ENCODE results near the gene TMEM221.
A peak's percentile ranks its signal among the peaks of the same experiment; 100 is the strongest.
"Not testable (repeated sequence)": the region's sequence is repeated elsewhere in the genome, so short reads cannot be mapped to it uniquely, and the experiment has no call there.

The TMEM221 gene

DNA sequence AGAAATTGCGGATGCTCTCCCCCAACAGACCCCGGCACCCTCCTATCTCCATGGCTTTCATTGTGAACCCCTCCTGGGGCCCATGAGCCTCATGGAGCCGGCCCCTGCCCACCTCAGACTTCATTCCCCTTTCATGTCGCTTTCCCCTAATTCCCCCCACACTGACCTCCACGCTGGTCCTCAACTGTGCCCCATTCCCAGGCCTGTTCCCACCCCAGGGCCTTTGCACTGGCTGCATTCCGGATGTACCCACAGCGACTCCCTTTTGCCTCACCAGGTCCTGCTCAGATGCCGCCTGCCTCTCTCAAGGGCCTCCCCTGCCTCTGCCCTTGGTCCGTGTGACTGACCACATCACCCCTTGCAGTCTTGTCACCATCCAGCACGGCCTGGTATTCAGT, 35.1 kb upstream of the TMEM221 start:
- DNase-seq (ENCODE audit: low read depth): no peak
- no peak overlapping the region for H3K4me3 ChIP-seq (ENCODE audit: low read depth, low read length)
- TF ChIP-seq, protein P1, sequence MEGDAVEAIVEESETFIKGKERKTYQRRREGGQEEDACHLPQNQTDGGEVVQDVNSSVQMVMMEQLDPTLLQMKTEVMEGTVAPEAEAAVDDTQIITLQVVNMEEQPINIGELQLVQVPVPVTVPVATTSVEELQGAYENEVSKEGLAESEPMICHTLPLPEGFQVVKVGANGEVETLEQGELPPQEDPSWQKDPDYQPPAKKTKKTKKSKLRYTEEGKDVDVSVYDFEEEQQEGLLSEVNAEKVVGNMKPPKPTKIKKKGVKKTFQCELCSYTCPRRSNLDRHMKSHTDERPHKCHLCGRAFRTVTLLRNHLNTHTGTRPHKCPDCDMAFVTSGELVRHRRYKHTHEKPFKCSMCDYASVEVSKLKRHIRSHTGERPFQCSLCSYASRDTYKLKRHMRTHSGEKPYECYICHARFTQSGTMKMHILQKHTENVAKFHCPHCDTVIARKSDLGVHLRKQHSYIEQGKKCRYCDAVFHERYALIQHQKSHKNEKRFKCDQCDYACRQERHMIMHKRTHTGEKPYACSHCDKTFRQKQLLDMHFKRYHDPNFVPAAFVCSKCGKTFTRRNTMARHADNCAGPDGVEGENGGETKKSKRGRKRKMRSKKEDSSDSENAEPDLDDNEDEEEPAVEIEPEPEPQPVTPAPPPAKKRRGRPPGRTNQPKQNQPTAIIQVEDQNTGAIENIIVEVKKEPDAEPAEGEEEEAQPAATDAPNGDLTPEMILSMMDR (conservative IDR thresholded peaks at IDR 0.05; ENCODE audit: low read depth, low read length): no peak

DNA sequence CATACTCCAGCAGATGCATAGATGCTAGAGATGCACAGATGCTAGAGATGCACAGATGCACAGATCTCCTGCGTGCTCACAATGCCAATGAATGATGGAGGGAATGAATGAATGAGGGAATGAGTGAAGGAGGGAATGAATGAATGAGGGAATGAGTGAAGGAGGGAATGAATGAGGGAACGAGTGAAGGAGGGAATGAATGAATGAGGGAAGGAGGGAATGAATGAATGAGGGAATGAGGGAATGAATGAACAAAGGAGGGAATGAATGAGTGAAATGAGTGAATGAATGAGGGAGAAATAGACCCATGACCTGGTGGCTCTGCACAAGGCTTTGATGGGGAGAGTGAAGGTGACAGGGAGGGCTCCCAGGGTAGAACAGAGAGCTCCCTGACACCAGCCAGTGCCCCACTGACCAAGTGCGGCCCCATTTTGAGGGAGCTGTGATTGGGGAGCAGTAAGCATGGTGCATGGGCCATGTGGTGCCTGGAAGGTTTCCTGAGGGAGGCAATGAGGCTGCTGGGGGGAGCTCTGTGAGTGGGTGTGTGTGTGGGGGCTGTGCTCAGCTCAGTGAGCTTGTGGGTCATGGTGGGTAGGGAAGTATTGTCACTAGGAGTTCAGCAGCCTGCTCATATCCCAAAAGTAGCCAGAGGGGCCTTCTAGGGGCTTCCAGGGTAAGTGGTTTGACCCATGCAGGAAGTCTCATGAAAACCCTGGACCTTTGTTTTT, 34.6 kb upstream of the TMEM221 start:
- H3K4me3 ChIP-seq (ENCODE audit: low read depth, low read length): no peak overlapping the region
- no peak for DNase-seq (ENCODE audit: low read depth)
- TF ChIP-seq, protein P1 (conservative IDR thresholded peaks at IDR 0.05; ENCODE audit: low read depth, low read length): no peak

DNA sequence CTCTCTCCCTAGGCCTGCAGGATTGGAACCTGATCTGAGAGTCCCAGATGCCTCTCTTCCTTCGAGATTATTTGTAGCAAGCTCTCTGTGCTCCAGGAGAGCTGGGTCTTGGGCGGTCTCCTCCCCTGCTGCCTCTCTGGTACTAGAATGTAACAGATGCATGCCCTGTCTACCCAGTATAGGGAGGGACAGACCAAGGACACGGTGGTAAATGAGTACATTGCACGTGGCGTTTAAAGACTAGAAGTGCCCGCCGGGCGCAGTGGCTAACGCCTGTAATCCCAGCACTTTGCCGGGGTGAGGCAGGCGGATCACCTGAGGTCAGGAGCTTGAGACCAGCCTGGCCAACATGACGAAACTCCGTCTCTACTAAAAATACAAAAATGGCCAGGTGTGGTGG, 33.5 kb upstream of the TMEM221 start:
- H3K4me3 ChIP-seq (ENCODE audit: low read depth, low read length): no peak overlapping the region
- no peak for DNase-seq (ENCODE audit: low read depth)
- TF ChIP-seq, protein P1 (conservative IDR thresholded peaks at IDR 0.05; ENCODE audit: low read depth, low read length): no peak

DNA sequence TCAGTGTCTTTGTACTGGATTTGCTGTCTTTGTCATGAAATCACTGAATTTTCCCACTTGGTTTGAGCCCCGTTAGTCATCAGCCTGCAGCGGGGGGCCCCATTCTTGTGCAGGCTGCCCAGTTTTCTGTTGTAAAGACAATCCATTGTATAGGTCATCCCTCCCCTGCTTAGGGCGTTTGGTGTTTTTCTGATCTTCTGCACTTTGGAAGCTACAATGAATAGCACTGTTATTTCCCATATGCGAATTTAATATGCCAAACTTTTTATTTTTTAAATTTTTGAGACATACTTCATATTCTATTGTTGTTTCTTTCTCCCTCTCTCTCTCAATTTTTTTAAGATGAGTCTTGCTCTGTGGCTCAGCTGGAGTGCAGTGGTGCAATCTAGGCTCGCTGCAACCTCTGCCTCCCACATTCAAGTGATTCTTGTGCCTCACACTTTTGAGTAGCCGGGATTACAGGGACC, 30.9 kb upstream of the TMEM221 start:
- TF ChIP-seq, protein P1 (conservative IDR thresholded peaks at IDR 0.05; ENCODE audit: low read depth, low read length): no peak
- peak; percentile 85 for DNase-seq (ENCODE audit: low read depth)
- no peak overlapping the region for H3K4me3 ChIP-seq (ENCODE audit: low read depth, low read length)

DNA sequence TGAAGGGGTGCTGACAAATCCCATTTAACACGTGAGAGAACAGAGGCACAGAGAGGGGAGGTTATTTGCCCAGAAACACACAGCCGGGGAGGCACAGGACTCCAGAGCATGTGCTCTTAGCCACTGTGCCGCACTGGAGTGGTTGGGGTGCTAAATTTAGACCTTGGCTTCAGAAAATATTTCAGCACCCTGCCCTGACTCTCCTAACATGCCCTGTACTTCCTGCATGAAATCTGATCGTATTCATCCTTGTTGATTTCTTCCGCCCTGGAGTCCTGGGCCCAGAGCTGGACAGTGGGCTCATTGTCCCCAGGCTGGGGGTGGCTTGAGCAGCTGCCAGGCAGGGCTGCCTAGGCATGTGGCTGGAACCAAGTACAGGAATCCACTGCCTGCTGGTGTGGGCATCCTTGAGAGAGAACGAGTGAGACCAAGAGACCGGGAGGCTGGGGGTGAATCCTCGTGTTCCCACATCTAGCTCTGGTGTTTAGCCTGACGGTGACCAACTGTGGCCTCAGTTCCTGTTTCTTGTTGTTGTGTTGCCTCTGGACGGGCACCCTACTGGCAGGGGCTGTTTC, 27.2 kb upstream of the TMEM221 start:
- DNase-seq (ENCODE audit: low read depth): peak; percentile 81
- TF ChIP-seq, protein P1 (conservative IDR thresholded peaks at IDR 0.05; ENCODE audit: low read depth, low read length): no peak
- no peak overlapping the region for H3K4me3 ChIP-seq (ENCODE audit: low read depth, low read length)

GRCh38 chr19:17475011-17475540, 26.6 kb upstream of the TMEM221 start:
- not testable (repeated sequence) for H3K4me3 ChIP-seq (ENCODE audit: low read depth, low read length); DNase-seq (ENCODE audit: low read depth)

- no peak overlapping the region for H3K4me3 ChIP-seq (ENCODE audit: low read depth, low read length)
- peak; percentile 93 for DNase-seq (ENCODE audit: low read depth)
- TF ChIP-seq, protein P1 (conservative IDR thresholded peaks at IDR 0.05; ENCODE audit: low read depth, low read length): peak; percentile 10
These were observed 24.6 kb upstream of the TMEM221 start for GRCh38 chr19:17473041-17473440.
